Natural killer cell (primary cell): ENCODE measurements around the gene SLC6A17. TPM values are rescaled to one million over a fixed set of nuclear protein-coding genes. Genes with fewer than 3 reads are reported as not detected.

Experiments used
- ATAC-seq, 3 donors: fragments of 150-1000 bp in 2 of 3; fragments of 200-7000 bp in 1 of 3; cut with Tn5 transposase; 1 replicate in 1 of 3; 2 replicates in 2 of 3; pipeline ENCODE4 v1.10.0; 2021; ENCODE audit warnings: mild to moderate bottlenecking in 2 of 3, moderate library complexity in 2 of 3
- DNase-seq, 2 donors: peaks; one replicate each; pipeline versions ENCODE4 v3.0.0 to v3.0.0-alpha.2; 2013 to 2021; ENCODE audit warnings: mixed read lengths in 1 of 2
- H3K27ac ChIP-seq: one replicate; pipeline ENCODE4 v1.5.1; 2013; ENCODE audit warnings: mild to moderate bottlenecking, low read length
- H3K27me3 ChIP-seq: one replicate; pipeline ENCODE4 v1.6.1; 2013; ENCODE audit warnings: low read length; ENCODE audit not compliant: control insufficient read depth, insufficient read depth
- H3K36me3 ChIP-seq: one replicate; pipeline ENCODE4 v1.6.1; 2013; ENCODE audit warnings: low read length; ENCODE audit not compliant: control insufficient read depth, insufficient read depth
- H3K4me1 ChIP-seq: one replicate; pipeline ENCODE4 v1.6.1; 2013; ENCODE audit warnings: low read length; ENCODE audit not compliant: control insufficient read depth, insufficient read depth
- H3K4me3 ChIP-seq: one replicate; pipeline ENCODE4 v1.5.1; 2013; ENCODE audit warnings: low read length
- H3K9me3 ChIP-seq: one replicate; pipeline ENCODE4 v1.6.1; 2013; ENCODE audit warnings: low read length; ENCODE audit not compliant: control insufficient read depth, insufficient read depth
- H3K27ac Mint-ChIP-seq, 2 donors: one replicate each; pipeline ENCODE4 v1.8.0; 2022; ENCODE audit warnings: mild to moderate bottlenecking in 2 of 2, mixed read lengths in 2 of 2, moderate library complexity in 1 of 2
- H3K27me3 Mint-ChIP-seq, 2 donors: one replicate each; pipeline ENCODE4 v1.8.0; 2022; ENCODE audit warnings: low read depth in 2 of 2, mixed read lengths in 2 of 2
- H3K36me3 Mint-ChIP-seq: one replicate; pipeline ENCODE4 v1.8.0; 2022; ENCODE audit warnings: mixed read lengths
- H3K4me1 Mint-ChIP-seq, 2 donors: one replicate each; pipeline ENCODE4 v1.8.0; 2022; ENCODE audit warnings: mixed read lengths in 2 of 2
- H3K4me3 Mint-ChIP-seq: one replicate; pipeline ENCODE4 v1.8.0; 2022; ENCODE audit warnings: mild to moderate bottlenecking, moderate library complexity, mixed read lengths
- H3K9me3 Mint-ChIP-seq, 2 donors: one replicate each; pipeline ENCODE4 v1.8.0; 2022; ENCODE audit warnings: mixed read lengths in 2 of 2
- CTCF ChIP-seq: fragments of 200-600 bp; IDR thresholded peaks from one replicate; pipeline ENCODE4 v1.8.0; 2022; ENCODE audit warnings: antibody characterized with exemption
- WGBS: methylation state at CpG from one replicate; pipeline ENCODE4 v1.1.7; 2013; ENCODE audit warnings: missing lambda C conversion rate; ENCODE audit not compliant: insufficient coverage; 5-methylcytosine and 5-hydroxymethylcytosine counted together
- intact Hi-C: fragments of 100-400 bp; cut with micrococcal nuclease; formaldehyde crosslinking; loops from one replicate; pipeline ENCODE4 v1.14.2; 2022
- total RNA-seq, 4 donors: library from RNA; stranded (reverse); fragments of 120-200 nt in 1 of 4; gene quantifications; one replicate each; pipeline versions ENCODE4 v1.2.3 to v1.2.4, GENCODE V29; 2013 to 2022

SLC6A17 gene
- total RNA-seq, 3 donors from 2014 or later (not counting 1 experiment from before 2014, with no cell fraction given), result not detected

- TF ChIP-seq CTCF, result no peak
- ATAC-seq (no peak), DNase-seq (no peak)
- H3K9me3 Mint-ChIP-seq, result no peaks in the 10 kb centered on the region
- no peak overlapping the region for H3K4me3 Mint-ChIP-seq
- H3K9me3 ChIP-seq, result no peaks in the 10 kb centered on the region
- no peaks in the 10 kb centered on the region for H3K36me3 Mint-ChIP-seq
- no peak overlapping the region for H3K27ac Mint-ChIP-seq
- H3K27ac ChIP-seq, result no peak overlapping the region
- intact Hi-C loops, result no loop called here
- 55% methylated on average over 13 of the region's 13 CpGs for WGBS
- peaks cover 9% of the 10 kb centered on the region in 2 donors for H3K27me3 Mint-ChIP-seq
- H3K4me1 Mint-ChIP-seq, result no peaks in the 10 kb centered on the region
- no peak overlapping the region for H3K4me3 ChIP-seq
- no peaks in the 10 kb centered on the region for H3K36me3 ChIP-seq
- H3K27me3 ChIP-seq, result no peaks in the 10 kb centered on the region
- no peaks in the 10 kb centered on the region for H3K4me1 ChIP-seq
These were observed 20.8 kb downstream of the SLC6A17 start for GRCh38 chr1:110170766-110171733.

GRCh38 chr1:110172001-110172400 lies 21.7 kb downstream of the SLC6A17 start:
- H3K36me3 ChIP-seq, result no peaks in the 10 kb centered on the region
- WGBS, result 84% methylated on average over 10 of the region's 10 CpGs

DNA sequence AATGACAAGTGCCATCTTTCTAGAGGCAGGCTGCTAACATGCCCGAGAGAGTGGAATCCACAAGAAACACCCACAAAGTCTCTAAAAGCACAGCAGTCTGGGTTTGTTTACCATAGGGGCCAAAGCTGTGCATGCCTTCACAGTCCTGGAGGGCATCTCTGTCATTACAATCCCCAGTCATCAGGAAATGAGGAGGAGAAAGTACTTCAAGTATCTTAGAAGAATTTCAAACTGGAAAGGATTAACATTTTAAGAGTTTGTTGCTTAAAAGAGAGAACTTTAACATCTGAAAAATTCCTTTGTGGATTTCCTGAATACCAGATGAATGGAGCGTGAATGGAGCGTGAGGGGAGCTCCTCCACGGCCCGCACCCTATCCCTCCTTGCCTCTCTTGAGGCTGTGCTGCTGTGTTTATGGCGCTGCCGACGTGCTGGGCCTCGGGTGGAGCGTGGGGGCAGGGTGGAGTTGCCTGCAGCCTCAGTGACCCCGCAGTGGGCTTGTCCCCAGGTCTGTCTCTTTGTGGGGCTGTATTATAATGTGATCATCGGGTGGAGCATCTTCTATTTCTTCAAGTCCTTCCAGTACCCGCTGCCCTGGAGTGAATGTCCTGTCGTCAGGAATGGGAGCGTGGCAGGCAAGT lies 23.3 kb downstream of the SLC6A17 start:
- TF ChIP-seq CTCF, result no peak
- no peaks in the 10 kb centered on the region for H3K36me3 Mint-ChIP-seq
- H3K27me3 Mint-ChIP-seq, result peaks cover 9 to 10% of the 10 kb centered on the region in 2 donors
- no peak overlapping the region for H3K27ac ChIP-seq
- no peak overlapping the region for H3K27ac Mint-ChIP-seq
- no peaks in the 10 kb centered on the region for H3K9me3 ChIP-seq
- DNase-seq (no peak), ATAC-seq (no peak)
- no peaks in the 10 kb centered on the region for H3K4me1 ChIP-seq
- H3K27me3 ChIP-seq, result no peaks in the 10 kb centered on the region
- H3K36me3 ChIP-seq, result no peaks in the 10 kb centered on the region
- no peak overlapping the region for H3K4me3 Mint-ChIP-seq
- intact Hi-C loops, result no loop called here
- WGBS, result 75% methylated on average over 15 of the region's 15 CpGs
- H3K4me1 Mint-ChIP-seq, result no peaks in the 10 kb centered on the region
- H3K4me3 ChIP-seq, result no peak overlapping the region
- no peaks in the 10 kb centered on the region for H3K9me3 Mint-ChIP-seq

More at GRCh38 chr1:110172001-110172400, 21.7 kb downstream of the SLC6A17 start:
- no peak for DNase-seq
- Mint-ChIP-seq H3K27me3 (peaks cover 9 to 10% of the 10 kb centered on the region in 2 donors), H3K4me3 (no peak overlapping the region), H3K4me1 (no peaks in the 10 kb centered on the region), H3K36me3 (no peaks in the 10 kb centered on the region), H3K27ac (no peak overlapping the region), H3K9me3 (no peaks in the 10 kb centered on the region)
- intact Hi-C loops, result no loop called here
- no peak for TF ChIP-seq CTCF
- ATAC-seq, result no peak
- Histone ChIP-seq H3K27me3 (no peaks in the 10 kb centered on the region), H3K4me1 (no peaks in the 10 kb centered on the region), H3K9me3 (no peaks in the 10 kb centered on the region), H3K27ac (no peak overlapping the region), H3K4me3 (no peak overlapping the region)
